T47D (cell line): ENCODE results near the gene KPNA4.

ENCODE experiments used
- DNase-seq, 2 experiments: peaks; one replicate each; pipeline versions ENCODE4 v3.0.0 to v3.0.0-alpha.2; 2011 to 2012; ENCODE audit warnings: low read depth in 1 of 2, low spot score in 1 of 2
- JUND ChIP-seq: IDR thresholded peaks from 2 replicates; pipeline ENCODE4 v1.6.1; 2012; ENCODE audit warnings: low read depth
- in situ Hi-C: cut with HindIII; loops from 2 replicates; pipeline ENCODE4 v1.10.0; 2016; ENCODE audit warnings: low sequenced_read_pairs, low pct_unique_long_range_greater_than_20kb

Gene KPNA4

GRCh38 chr3:160566499-160566898 lies 1.1 kb upstream of the KPNA4 start:
- in situ Hi-C loops: no loop called here
- TF ChIP-seq JUND: no peak
- DNase-seq: no peak

DNA sequence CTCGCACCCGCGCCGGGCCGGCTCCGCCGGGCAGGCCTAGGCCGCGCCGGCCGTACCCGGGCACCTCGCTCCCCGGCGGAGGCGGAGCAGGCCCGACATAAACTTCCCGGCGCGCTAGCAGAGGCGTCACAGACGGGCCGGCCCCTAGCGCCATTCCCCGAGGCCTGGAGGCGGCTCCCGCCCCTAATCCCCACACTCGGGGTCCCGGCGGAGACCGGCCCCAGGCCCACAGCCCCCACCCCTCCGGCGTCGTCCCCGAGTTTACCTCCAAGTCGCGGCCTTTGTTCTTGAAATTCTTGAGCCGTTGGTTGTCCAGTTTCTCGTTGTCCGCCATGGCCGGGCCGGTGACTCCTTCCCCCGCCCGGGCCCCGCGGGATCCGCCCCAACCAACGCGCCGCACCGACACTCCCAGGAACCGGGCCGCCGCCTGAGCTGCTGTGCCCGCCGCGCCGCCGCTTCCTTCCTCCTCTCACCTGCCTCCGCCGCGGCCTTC lies 376 bp downstream of the KPNA4 start:
- no peak for TF ChIP-seq JUND
- in situ Hi-C loops: no loop called here
- peak; percentile 70 to 81 for DNase-seq

- in situ Hi-C loops: no loop called here
- peak in 1 of 2 experiments; percentile 19 for DNase-seq
- TF ChIP-seq JUND: no peak
Observed at GRCh38 chr3:160564258-160564911, 986 bp downstream of the KPNA4 start.

GRCh38 chr3:160562952-160563351 lies 2.4 kb downstream of the KPNA4 start:
- TF ChIP-seq JUND: no peak
- DNase-seq: no peak
- in situ Hi-C loops: no loop called here

- in situ Hi-C loops: no loop called here
- DNase-seq: no peak
- TF ChIP-seq JUND: no peak
Observed at GRCh38 chr3:160557571-160557970, 7.8 kb downstream of the KPNA4 start.

DNA sequence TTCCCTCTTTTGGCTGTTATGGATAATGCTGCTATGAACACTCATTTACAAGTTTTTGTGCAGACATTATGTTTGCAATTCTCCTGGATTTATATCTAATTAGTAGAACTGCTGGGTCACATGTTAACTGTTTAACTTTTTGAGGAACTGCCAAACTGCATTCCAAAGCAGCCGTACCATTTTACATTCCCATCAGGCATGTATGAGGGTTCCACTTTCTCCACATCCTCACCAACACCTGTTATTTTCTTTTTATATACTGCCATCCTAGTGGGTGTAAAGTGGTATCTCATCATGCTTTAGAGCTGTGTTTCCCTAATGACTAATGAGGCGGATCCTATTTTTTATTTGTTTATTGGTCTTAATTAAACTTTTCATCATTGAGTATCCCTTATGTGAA lies 9.2 kb downstream of the KPNA4 start:
- TF ChIP-seq JUND: no peak
- in situ Hi-C loops: no loop called here
- DNase-seq: no peak

DNA sequence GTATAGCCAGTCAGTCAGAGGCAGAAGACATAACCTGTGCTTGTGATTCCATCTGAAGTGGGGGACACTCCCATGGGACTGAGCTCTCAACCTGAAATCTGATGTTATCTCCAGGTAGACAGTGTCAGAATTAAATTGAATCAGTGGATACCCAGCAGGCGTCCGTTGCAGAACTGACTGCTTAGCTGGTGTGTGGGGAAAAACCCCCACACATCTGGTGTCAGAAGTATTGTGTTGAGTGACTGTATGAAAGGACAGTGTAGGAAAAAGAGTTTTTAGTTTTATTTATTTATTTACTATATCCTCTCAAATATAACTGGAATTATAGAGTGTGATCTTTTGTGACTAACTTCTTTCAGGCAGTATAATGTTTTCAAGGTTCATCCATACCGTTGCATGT lies 10.4 kb downstream of the KPNA4 start:
- in situ Hi-C loops: no loop called here
- TF ChIP-seq JUND: no peak
- DNase-seq: no peak

- in situ Hi-C loops: no loop called here
- TF ChIP-seq JUND: no peak
- DNase-seq: peak in 1 of 2 experiments; percentile 15
Observed at GRCh38 chr3:160553827-160554226, 11.5 kb downstream of the KPNA4 start.

DNA sequence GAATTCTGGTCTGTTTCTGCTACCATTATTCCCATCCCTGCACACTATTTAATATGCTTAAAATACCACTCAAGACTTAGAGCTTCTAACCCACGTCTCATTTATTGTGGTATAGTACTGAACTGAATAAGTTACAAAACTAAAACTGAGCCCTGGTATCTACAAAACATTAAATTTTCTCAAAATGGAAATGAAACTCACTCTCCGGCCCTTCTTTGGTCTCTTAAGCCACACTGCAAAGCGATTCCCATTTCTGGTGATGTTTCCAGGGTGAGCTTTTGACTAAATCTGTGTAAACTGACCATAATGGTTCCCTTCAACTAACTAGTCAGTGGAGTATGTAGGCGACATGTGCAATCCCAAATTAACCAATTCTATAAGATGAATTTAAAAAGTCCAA lies 18.6 kb downstream of the KPNA4 start:
- in situ Hi-C loops: no loop called here
- DNase-seq: no peak
- TF ChIP-seq JUND: no peak

DNA sequence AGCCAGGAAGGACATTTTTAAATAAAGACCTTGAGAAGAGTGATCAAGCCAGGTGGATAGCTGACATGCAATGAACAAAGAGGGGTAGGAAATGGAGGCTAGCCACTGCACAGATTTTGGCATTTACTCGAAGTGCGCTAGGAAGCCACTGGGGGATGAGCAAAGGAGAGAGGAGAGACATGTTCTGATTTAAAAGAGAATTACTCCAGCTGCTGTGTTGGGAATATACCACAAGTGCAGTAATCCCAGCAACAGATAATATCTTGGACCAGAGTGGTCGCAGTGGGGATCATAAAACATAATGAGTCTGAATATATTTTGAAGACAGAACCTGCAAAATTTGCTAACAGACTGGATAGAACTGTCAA lies 19.9 kb downstream of the KPNA4 start:
- no peak for TF ChIP-seq JUND
- in situ Hi-C loops: no loop called here
- DNase-seq: no peak

DNA sequence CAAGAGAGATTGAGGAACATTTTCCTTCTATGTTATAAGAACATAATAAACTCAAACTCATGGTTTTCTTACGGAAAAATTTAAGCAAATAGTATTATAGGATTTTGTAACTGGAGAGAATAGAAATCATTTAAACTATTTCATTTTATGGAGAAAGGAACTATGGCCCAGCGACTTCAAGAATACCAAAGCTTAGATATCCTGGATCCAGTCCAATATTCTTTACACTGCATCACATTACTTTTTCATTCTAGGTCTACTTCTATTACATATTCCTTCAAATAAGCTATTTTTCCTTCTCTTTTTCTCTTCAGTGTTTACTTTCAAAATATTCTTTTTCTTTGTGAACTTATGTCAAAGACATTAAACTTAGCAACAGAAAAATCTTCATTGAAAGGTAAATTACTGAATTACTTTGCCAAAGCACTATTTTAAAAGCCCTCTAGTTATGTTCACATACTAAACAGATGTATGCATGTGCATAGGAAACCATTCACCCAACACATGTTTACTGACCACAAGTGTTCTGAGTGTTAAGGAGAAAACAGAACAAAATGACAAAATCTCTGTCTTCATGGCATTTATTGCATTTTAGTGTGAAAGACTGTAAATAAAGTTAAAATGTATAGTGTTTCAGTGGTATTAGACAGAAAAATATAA lies 20.4 kb downstream of the KPNA4 start:
- no peak for TF ChIP-seq JUND
- in situ Hi-C loops: no loop called here
- no peak for DNase-seq

- in situ Hi-C loops: no loop called here
- no peak for TF ChIP-seq JUND
- DNase-seq: peak in 1 of 2 experiments; percentile 19
Observed at GRCh38 chr3:160540551-160540950, 24.8 kb downstream of the KPNA4 start.

- in situ Hi-C loops: no loop called here
- TF ChIP-seq JUND: no peak
Observed at GRCh38 chr3:160538895-160539294, 26.5 kb downstream of the KPNA4 start.

DNA sequence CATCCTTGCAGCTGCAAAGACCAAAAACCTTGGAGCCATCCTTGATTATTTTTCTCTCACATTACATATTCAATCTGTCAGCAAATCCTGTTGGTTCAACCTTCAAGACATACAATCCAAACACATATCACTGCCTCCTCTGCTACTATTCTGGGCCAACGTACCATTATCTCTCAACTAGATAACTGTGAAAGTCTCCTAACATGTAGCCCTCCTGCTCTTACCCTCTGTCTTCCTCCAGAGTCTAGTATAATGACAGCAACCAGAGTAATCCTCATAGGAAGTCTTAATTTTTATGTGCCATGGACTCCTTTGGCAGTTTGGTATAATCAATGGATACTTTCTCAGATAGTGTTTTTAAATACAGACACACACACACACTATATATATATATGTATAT lies 27.6 kb downstream of the KPNA4 start:
- in situ Hi-C loops: no loop called here
- DNase-seq: no peak
- no peak for TF ChIP-seq JUND

More at GRCh38 chr3:160538895-160539294, 26.5 kb downstream of the KPNA4 start:
- peak in 1 of 2 experiments; percentile 4 for DNase-seq
